Neural cell (in vitro differentiated cells): ENCODE data around the gene SNTB2. TPM values are rescaled to one million over a fixed set of nuclear protein-coding genes. Genes with fewer than 3 reads are reported as not detected.

Source experiments
- H2AFZ ChIP-seq: fragments of 200-600, 300-800 bp; sonication (generic), shearing (Covaris generic); 2 replicates; pipeline ENCODE4 v1.6.0; 2014; ENCODE audit warnings: low read depth, mild to moderate bottlenecking, antibody characterized with exemption, low read length, moderate library complexity
- H3F3A ChIP-seq: fragments of 200-600 bp; shearing (Covaris generic); 2 replicates; pipeline ENCODE4 v1.6.1; 2016; ENCODE audit warnings: mild to moderate bottlenecking, moderate library complexity, mixed read lengths, antibody characterized with exemption, low read length; ENCODE audit not compliant: insufficient read depth, poor library complexity, severe bottlenecking
- H3K27ac ChIP-seq: fragments of 200-600, 300-800 bp; sonication (generic), shearing (Covaris generic); 2 replicates; pipeline ENCODE4 v1.5.1; 2014; ENCODE audit warnings: mild to moderate bottlenecking, low read length, moderate library complexity
- H3K27me3 ChIP-seq: fragments of 300-800, 200-600 bp; sonication (generic), shearing (Covaris generic); 2 replicates; pipeline ENCODE4 v1.6.0; 2014; ENCODE audit warnings: mild to moderate bottlenecking, low read depth, low read length, moderate library complexity; ENCODE audit not compliant: insufficient read depth
- H3K36me3 ChIP-seq: fragments of 300-800, 200-600 bp; sonication (generic), shearing (Covaris generic); 2 replicates; pipeline ENCODE4 v1.5.1; 2014; ENCODE audit warnings: mild to moderate bottlenecking, antibody characterized with exemption, low read length, moderate library complexity; ENCODE audit not compliant: insufficient read depth
- H3K4me2 ChIP-seq: fragments of 300-800, 200-600 bp; sonication (generic), shearing (Covaris generic); 2 replicates; pipeline ENCODE4 v1.6.0; 2014; ENCODE audit warnings: mild to moderate bottlenecking, low read length
- H3K4me3 ChIP-seq: fragments of 300-800, 200-600 bp; sonication (generic), shearing (Covaris generic); 2 replicates; pipeline ENCODE4 v1.5.1; 2014; ENCODE audit warnings: mild to moderate bottlenecking, low read length, moderate library complexity
- H3K79me2 ChIP-seq: fragments of 200-600 bp; shearing (Covaris generic); replicated peaks from 2 replicates; pipeline ENCODE4 v1.6.0; 2014; ENCODE audit warnings: mild to moderate bottlenecking, low read length, moderate library complexity; ENCODE audit not compliant: insufficient read depth
- H3K9ac ChIP-seq: fragments of 300-800, 200-600 bp; sonication (generic), shearing (Covaris generic); 2 replicates; pipeline ENCODE4 v1.6.1; 2016; ENCODE audit warnings: mild to moderate bottlenecking, low read length, mixed read lengths
- H3K9me2 ChIP-seq: fragments of 200-600 bp; shearing (Covaris generic); 2 replicates; pipeline ENCODE4 v1.6.1; 2016; ENCODE audit warnings: mild to moderate bottlenecking, low read length, mixed read lengths; ENCODE audit not compliant: insufficient read depth
- H3K9me3 ChIP-seq: fragments of 200-600, 300-800 bp; sonication (generic), shearing (Covaris generic); 2 replicates; pipeline ENCODE4 v1.6.1; 2016; ENCODE audit warnings: mild to moderate bottlenecking, mixed run types, low read length, moderate library complexity, mixed read lengths
- H4K20me1 ChIP-seq: fragments of 200-600 bp; shearing (Covaris generic); 2 replicates; pipeline ENCODE4 v1.6.1; 2016; ENCODE audit warnings: mild to moderate bottlenecking, mixed run types; ENCODE audit not compliant: insufficient read depth
- EP300 ChIP-seq: fragments of 450-650 bp; conservative IDR thresholded peaks from 2 replicates; pipeline ENCODE4 v1.6.1; 2014; ENCODE audit warnings: antibody characterized with exemption, mild to moderate bottlenecking, moderate library complexity; ENCODE audit not compliant: poor library complexity, severe bottlenecking
- EZH2 ChIP-seq: fragments of 200-600, 300-800 bp; shearing (Covaris generic), sonication (generic); IDR thresholded peaks from 2 replicates; pipeline ENCODE4 v1.6.1; 2014; ENCODE audit warnings: antibody characterized with exemption, low read length, borderline replicate concordance, mild to moderate bottlenecking; ENCODE audit not compliant: insufficient read depth, poor library complexity, severe bottlenecking
- MXI1 ChIP-seq: fragments of 450-650 bp; conservative IDR thresholded peaks from 2 replicates; pipeline ENCODE4 v1.6.1; 2014; ENCODE audit warnings: antibody characterized with exemption, mild to moderate bottlenecking; ENCODE audit not compliant: poor library complexity, severe bottlenecking
- POLR2AphosphoS5 ChIP-seq: IDR thresholded peaks from 2 replicates; pipeline ENCODE4 v1.6.1; 2012
- RAD21 ChIP-seq: fragments of 450-650 bp; conservative IDR thresholded peaks from 2 replicates; pipeline ENCODE4 v1.6.1; 2014; ENCODE audit warnings: antibody characterized with exemption, mild to moderate bottlenecking, moderate library complexity
- SMC3 ChIP-seq: fragments of 450-650 bp; conservative IDR thresholded peaks from 2 replicates; pipeline ENCODE4 v1.6.1; 2014; ENCODE audit warnings: antibody characterized with exemption, mild to moderate bottlenecking, moderate library complexity; ENCODE audit not compliant: poor library complexity
- TAF1 ChIP-seq: IDR thresholded peaks from 2 replicates; pipeline ENCODE4 v1.6.1; 2012; ENCODE audit warnings: low read depth
- polyA plus RNA-seq: library from polyadenylated mRNA; depleted of rRNA; stranded (reverse); fragments of >200 nt; gene quantifications from 2 replicates; pipeline ENCODE4 v1.2.3, GENCODE V29; 2014
- TF ChIP-seq, protein P1 (sequence below): fragments of 450-650 bp; IDR thresholded peaks from 2 replicates; pipeline ENCODE4 v1.5.1; 2014; ENCODE audit warnings: antibody characterized with exemption, mild to moderate bottlenecking, moderate library complexity; ENCODE audit not compliant: poor library complexity, severe bottlenecking
- TF ChIP-seq, protein P2 (sequence below): IDR thresholded peaks from 2 replicates; pipeline ENCODE4 v1.6.1; 2012; ENCODE audit warnings: borderline replicate concordance

SNTB2 gene
- polyA plus RNA-seq, 1 donor from 2014 or later = 7.0 TPM

DNA sequence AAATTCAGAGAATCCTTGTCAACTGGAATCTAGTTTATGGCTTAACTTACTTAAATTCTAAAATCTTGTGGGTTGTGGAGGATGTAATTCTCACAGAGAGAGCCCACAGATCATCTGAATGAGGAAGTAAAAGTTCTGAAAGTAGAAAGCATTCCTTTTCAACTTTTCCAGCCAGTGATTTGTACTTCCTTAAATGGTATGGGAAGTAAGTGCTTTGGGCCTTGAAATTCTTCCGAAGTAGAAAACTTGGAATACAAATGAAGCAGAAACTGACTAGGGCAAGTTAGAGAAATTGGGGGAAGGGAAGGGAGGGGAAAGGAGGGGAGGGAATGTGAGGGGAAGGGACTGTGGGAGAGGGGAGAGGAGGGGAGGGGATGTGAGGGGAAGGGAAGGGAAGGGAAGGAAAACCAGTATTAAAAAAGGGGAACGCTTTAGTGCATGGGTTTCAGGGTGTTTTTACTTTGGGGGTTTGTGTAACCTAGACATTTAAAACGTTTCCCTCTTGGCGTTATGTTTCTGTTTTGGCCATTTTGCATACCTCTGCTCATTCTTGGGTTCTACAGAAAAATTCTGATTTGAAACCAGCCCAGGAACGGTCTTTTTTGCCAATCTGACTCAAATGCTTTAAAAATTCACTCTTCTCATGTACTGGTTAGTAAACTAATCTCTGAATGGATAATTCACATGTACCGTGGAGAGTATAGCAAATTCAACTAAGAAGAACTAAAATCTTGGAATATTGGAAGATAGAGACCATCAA lies 15.5 kb upstream of the SNTB2 start:
- no peak overlapping the region for H3K9ac ChIP-seq
- no peaks in the 10 kb centered on the region for H4K20me1 ChIP-seq
- no peaks in the 10 kb centered on the region for H3K9me2 ChIP-seq
- H3K9me3 ChIP-seq = no peaks in the 10 kb centered on the region
- H3K36me3 ChIP-seq = peaks cover 8% of the 10 kb centered on the region
- H3K27me3 ChIP-seq = no peaks in the 10 kb centered on the region
- TF ChIP-seq, protein P1, sequence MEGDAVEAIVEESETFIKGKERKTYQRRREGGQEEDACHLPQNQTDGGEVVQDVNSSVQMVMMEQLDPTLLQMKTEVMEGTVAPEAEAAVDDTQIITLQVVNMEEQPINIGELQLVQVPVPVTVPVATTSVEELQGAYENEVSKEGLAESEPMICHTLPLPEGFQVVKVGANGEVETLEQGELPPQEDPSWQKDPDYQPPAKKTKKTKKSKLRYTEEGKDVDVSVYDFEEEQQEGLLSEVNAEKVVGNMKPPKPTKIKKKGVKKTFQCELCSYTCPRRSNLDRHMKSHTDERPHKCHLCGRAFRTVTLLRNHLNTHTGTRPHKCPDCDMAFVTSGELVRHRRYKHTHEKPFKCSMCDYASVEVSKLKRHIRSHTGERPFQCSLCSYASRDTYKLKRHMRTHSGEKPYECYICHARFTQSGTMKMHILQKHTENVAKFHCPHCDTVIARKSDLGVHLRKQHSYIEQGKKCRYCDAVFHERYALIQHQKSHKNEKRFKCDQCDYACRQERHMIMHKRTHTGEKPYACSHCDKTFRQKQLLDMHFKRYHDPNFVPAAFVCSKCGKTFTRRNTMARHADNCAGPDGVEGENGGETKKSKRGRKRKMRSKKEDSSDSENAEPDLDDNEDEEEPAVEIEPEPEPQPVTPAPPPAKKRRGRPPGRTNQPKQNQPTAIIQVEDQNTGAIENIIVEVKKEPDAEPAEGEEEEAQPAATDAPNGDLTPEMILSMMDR = no peak
- TF ChIP-seq POLR2AphosphoS5 (no peak), TAF1 (no peak), EP300 (no peak), MXI1 (no peak), RAD21 (no peak), EZH2 (no peak), SMC3 (no peak)
- TF ChIP-seq, protein P2, sequence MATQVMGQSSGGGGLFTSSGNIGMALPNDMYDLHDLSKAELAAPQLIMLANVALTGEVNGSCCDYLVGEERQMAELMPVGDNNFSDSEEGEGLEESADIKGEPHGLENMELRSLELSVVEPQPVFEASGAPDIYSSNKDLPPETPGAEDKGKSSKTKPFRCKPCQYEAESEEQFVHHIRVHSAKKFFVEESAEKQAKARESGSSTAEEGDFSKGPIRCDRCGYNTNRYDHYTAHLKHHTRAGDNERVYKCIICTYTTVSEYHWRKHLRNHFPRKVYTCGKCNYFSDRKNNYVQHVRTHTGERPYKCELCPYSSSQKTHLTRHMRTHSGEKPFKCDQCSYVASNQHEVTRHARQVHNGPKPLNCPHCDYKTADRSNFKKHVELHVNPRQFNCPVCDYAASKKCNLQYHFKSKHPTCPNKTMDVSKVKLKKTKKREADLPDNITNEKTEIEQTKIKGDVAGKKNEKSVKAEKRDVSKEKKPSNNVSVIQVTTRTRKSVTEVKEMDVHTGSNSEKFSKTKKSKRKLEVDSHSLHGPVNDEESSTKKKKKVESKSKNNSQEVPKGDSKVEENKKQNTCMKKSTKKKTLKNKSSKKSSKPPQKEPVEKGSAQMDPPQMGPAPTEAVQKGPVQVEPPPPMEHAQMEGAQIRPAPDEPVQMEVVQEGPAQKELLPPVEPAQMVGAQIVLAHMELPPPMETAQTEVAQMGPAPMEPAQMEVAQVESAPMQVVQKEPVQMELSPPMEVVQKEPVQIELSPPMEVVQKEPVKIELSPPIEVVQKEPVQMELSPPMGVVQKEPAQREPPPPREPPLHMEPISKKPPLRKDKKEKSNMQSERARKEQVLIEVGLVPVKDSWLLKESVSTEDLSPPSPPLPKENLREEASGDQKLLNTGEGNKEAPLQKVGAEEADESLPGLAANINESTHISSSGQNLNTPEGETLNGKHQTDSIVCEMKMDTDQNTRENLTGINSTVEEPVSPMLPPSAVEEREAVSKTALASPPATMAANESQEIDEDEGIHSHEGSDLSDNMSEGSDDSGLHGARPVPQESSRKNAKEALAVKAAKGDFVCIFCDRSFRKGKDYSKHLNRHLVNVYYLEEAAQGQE = no peak
- no peaks in the 10 kb centered on the region for H3F3A ChIP-seq
- no peaks in the 10 kb centered on the region for H3K79me2 ChIP-seq
- H2AFZ ChIP-seq = no peak overlapping the region
- H3K27ac ChIP-seq = no peak overlapping the region
- H3K4me2 ChIP-seq = no peak overlapping the region
- no peak overlapping the region for H3K4me3 ChIP-seq

DNA sequence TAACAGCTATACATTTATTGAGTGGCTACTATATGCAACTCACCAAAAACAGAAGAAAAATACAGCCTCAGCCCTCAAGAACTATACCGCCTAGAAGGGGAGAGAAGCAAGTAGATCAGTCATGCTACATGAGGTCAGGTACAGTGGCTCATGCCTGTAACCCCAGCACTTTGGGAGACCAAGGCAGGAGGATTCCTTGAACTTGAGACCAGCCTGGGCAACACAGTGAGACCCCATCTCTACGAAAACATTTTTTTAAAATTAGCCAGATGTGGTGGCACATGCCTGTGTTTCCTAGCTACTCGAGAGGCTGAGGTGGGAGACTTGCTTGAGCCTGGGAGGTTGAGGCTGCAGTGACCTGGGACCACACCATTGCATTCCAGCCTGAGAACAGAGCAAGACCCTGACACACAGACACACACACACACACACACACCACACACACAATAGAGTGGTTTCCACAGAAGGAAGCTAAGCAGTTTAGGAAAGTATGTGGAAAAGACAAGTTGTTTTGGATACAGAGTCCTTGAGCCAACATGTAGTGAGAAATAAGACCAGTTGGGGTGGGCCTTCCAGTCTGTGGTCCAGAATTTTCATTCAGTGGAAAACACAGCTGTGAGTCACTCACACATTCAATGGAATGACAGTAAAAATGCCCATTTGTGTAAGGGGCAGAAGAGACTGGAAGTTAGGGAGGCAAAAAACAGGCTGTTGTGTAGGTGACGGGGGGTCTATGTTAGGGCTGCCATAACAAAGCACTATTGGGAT lies 10.7 kb upstream of the SNTB2 start:
- Histone ChIP-seq H3K27me3 (no peaks in the 10 kb centered on the region), H3K4me2 (no peak overlapping the region), H3K36me3 (no peaks in the 10 kb centered on the region), H3K9me3 (no peaks in the 10 kb centered on the region), H4K20me1 (no peaks in the 10 kb centered on the region), H3K9ac (no peak overlapping the region), H3K27ac (no peak overlapping the region), H3F3A (no peaks in the 10 kb centered on the region), H3K4me3 (no peak overlapping the region), H3K79me2 (no peaks in the 10 kb centered on the region), H3K9me2 (no peaks in the 10 kb centered on the region), H2AFZ (no peak overlapping the region)
- TF ChIP-seq, protein P1 = no peak
- TF ChIP-seq TAF1 (no peak), POLR2AphosphoS5 (no peak), EZH2 (no peak)
- TF ChIP-seq, protein P2 = no peak
